ENCODE results near the gene WDR18.

WDR18 gene

GRCh38 chr19:1042689-1043511, 58.8 kb downstream of the WDR18 start:
- no peak for DNase-seq (ENCODE audit: low read depth)
